A549 (cell line): Measurements from ENCODE around the gene XPO4. TPM values are rescaled to one million over a fixed set of nuclear protein-coding genes. Genes with fewer than 3 reads are reported as not detected.

Experiments
- ATAC-seq, 2 experiments: fragments of 200-7000 bp in 1 of 2; fragments of >200 bp in 1 of 2; cut with Nextera tagmentation in 1 of 2; cut with Tn5 transposase in 1 of 2; 3 replicates each; pipeline versions ENCODE4 v1.8.0 to v1.9.1; 2018 to 2020; ENCODE audit warnings: mild to moderate bottlenecking in 1 of 2, moderate library complexity in 1 of 2
- CTCF ChIA-PET: fragments of 300-600 bp; sonication (Branson Sonifier 250); formaldehyde crosslinking; extraction: SDS; loops from one replicate; lab custom pipeline; 2021; ENCODE audit warnings: antibody characterized with exemption, inconsistent platforms; lab: Yijun Ruan, JAX
- POLR2A ChIA-PET: fragments of 350-600 bp; formaldehyde crosslinking; extraction: SDS; loops from one replicate; lab custom pipeline; 2021; ENCODE audit warnings: antibody characterized with exemption, inconsistent platforms; lab: Yijun Ruan, JAX
- DNase-seq, 2 experiments: peaks; one replicate each; pipeline versions ENCODE4 v3.0.0 to v3.0.0-alpha.2; 2011 to 2016; ENCODE audit warnings: low read depth in 1 of 2, low spot score in 1 of 2
- FAIRE-seq: peaks from 2 replicates; lab custom pipeline; 2011; peaks lifted over from hg19 to GRCh38; lab: Jason Lieb, UNC
- H3K27ac ChIP-seq, 2 experiments: fragments of >200 bp; sonication (Bioruptor Twin); formaldehyde crosslinking; 3 replicates each; pipeline ENCODE4 v1.5.1; 2016 to 2017
- H3K4me1 ChIP-seq: fragments of >200 bp; sonication (Bioruptor Twin); formaldehyde crosslinking; 3 replicates; pipeline ENCODE4 v1.6.1; 2016
- H3K4me2 ChIP-seq: fragments of >200 bp; sonication (Bioruptor Twin); formaldehyde crosslinking; 3 replicates; pipeline ENCODE4 v1.6.1; 2016
- H3K4me3 ChIP-seq: fragments of >200 bp; sonication (Bioruptor Twin); formaldehyde crosslinking; 3 replicates; pipeline ENCODE4 v1.5.1; 2016
- H3K9me3 ChIP-seq: fragments of >200 bp; sonication (Bioruptor Twin); formaldehyde crosslinking; 3 replicates; pipeline ENCODE4 v1.6.1; 2016
- BCL3 ChIP-seq: fragments of >200 bp; sonication (Bioruptor Twin); formaldehyde crosslinking; IDR thresholded peaks from 3 replicates; pipeline ENCODE4 v1.6.1; 2016
- CHD2 ChIP-seq: fragments of 150-350 bp; IDR thresholded peaks from 2 replicates; pipeline ENCODE4 v1.6.1; 2014; ENCODE audit warnings: low read length; ENCODE audit not compliant: partially characterized antibody
- CHD4 ChIP-seq: fragments of 200-600 bp; sonication (generic); IDR thresholded peaks from 2 replicates; pipeline ENCODE4 v1.6.1; 2016; ENCODE audit warnings: antibody characterized with exemption, mild to moderate bottlenecking, borderline replicate concordance
- CTCF ChIP-seq: fragments of >200 bp; sonication (Bioruptor Twin); formaldehyde crosslinking; IDR thresholded peaks from 3 replicates; pipeline ENCODE4 v1.5.1; 2016
- EHF ChIP-seq: fragments of 250-450 bp; sonication (Bioruptor Pico); IDR thresholded peaks from 2 replicates; pipeline ENCODE4 v1.5.0; 2020; ENCODE audit warnings: mild to moderate bottlenecking
- EHMT2 ChIP-seq: fragments of 200-600 bp; sonication (generic); IDR thresholded peaks from 2 replicates; pipeline ENCODE4 v1.6.1; 2016; ENCODE audit warnings: antibody characterized with exemption, low read depth, mild to moderate bottlenecking, moderate library complexity
- ELK1 ChIP-seq: fragments of 150-350 bp; IDR thresholded peaks from 2 replicates; pipeline ENCODE4 v1.6.1; 2014; ENCODE audit warnings: low read depth, mild to moderate bottlenecking, low read length
- EP300 ChIP-seq, 2 experiments: fragments of >200 bp; sonication (Bioruptor Twin); formaldehyde crosslinking; IDR thresholded peaks; 2 replicates in 1 of 2; 3 replicates in 1 of 2; pipeline ENCODE4 v1.6.1; 2016 to 2017
- FOSB ChIP-seq: fragments of 250-450 bp; sonication (Bioruptor Pico); IDR thresholded peaks from 2 replicates; pipeline ENCODE4 v1.5.0; 2020; ENCODE audit warnings: mild to moderate bottlenecking, moderate library complexity
- GATA3 ChIP-seq: IDR thresholded peaks from 2 replicates; pipeline ENCODE4 v1.6.1; 2012; ENCODE audit warnings: borderline replicate concordance
- HDAC2 ChIP-seq: fragments of 200-600 bp; sonication (generic); IDR thresholded peaks from 2 replicates; pipeline ENCODE4 v1.6.1; 2016
- HES2 ChIP-seq: fragments of >200 bp; sonication (Bioruptor Twin); formaldehyde crosslinking; IDR thresholded peaks from 2 replicates; pipeline ENCODE4 v1.6.1; 2016
- HEYL ChIP-seq: fragments of 250-450 bp; sonication (Bioruptor Pico); IDR thresholded peaks from 2 replicates; pipeline ENCODE4 v1.8.0; 2021; ENCODE audit warnings: mild to moderate bottlenecking, moderate library complexity
- HMGXB4 ChIP-seq: fragments of 250-450 bp; sonication (Bioruptor Pico); IDR thresholded peaks from 2 replicates; pipeline ENCODE4 v1.5.0; 2021; ENCODE audit warnings: mild to moderate bottlenecking, moderate library complexity, borderline replicate concordance
- HOXB13 ChIP-seq: fragments of 250-450 bp; sonication (Bioruptor Pico); IDR thresholded peaks from 2 replicates; pipeline ENCODE4 v1.5.0; 2020; ENCODE audit warnings: low read depth, mild to moderate bottlenecking, moderate library complexity
- JUNB ChIP-seq: fragments of >200 bp; sonication (Bioruptor Twin); formaldehyde crosslinking; IDR thresholded peaks from 2 replicates; pipeline ENCODE4 v1.6.1; 2016
- KDM5A ChIP-seq: fragments of 200-600 bp; sonication (generic); IDR thresholded peaks from 2 replicates; pipeline ENCODE4 v1.6.1; 2016; ENCODE audit warnings: antibody characterized with exemption, mild to moderate bottlenecking
- NPAS2 ChIP-seq: fragments of 250-450 bp; sonication (Bioruptor Pico); IDR thresholded peaks from 2 replicates; pipeline ENCODE4 v1.8.0; 2022; ENCODE audit warnings: mild to moderate bottlenecking, moderate library complexity, borderline replicate concordance
- PBX3 ChIP-seq: IDR thresholded peaks from 2 replicates; pipeline ENCODE4 v1.6.1; 2012
- RAD21 ChIP-seq, 2 experiments: fragments of >200 bp in 1 of 2; sonication (Bioruptor Twin) in 1 of 2; formaldehyde crosslinking in 1 of 2; IDR thresholded peaks in 1 of 2; conservative IDR thresholded peaks in 1 of 2; 2 replicates in 1 of 2; 3 replicates in 1 of 2; pipeline ENCODE4 v1.6.1; 2012 to 2018; ENCODE audit warnings: inconsistent platforms in 1 of 2
- RCOR1 ChIP-seq: fragments of 150-350 bp; IDR thresholded peaks from 2 replicates; pipeline ENCODE4 v1.6.1; 2014; ENCODE audit warnings: antibody characterized with exemption, low read length, low read depth
- RFX5 ChIP-seq: fragments of 450-650 bp; IDR thresholded peaks from 2 replicates; pipeline ENCODE4 v1.7.1; 2014; ENCODE audit warnings: antibody characterized with exemption, mild to moderate bottlenecking, moderate library complexity
- RNF2 ChIP-seq: fragments of 200-600 bp; sonication (generic); IDR thresholded peaks from 2 replicates; pipeline ENCODE4 v1.6.1; 2016; ENCODE audit warnings: low read depth, mild to moderate bottlenecking, antibody characterized with exemption, moderate library complexity, borderline replicate concordance
- TFCP2L1 ChIP-seq: fragments of 250-450 bp; sonication (Bioruptor Pico); IDR thresholded peaks from 2 replicates; pipeline ENCODE4 v1.5.0; 2021; ENCODE audit warnings: mild to moderate bottlenecking
- ZC3H11A ChIP-seq: fragments of 450-650 bp; IDR thresholded peaks from 2 replicates; pipeline ENCODE4 v1.6.1; 2014; ENCODE audit warnings: antibody characterized with exemption, mild to moderate bottlenecking
- ZFP36 ChIP-seq: fragments of 450-650 bp; IDR thresholded peaks from 2 replicates; pipeline ENCODE4 v1.6.1; 2014; ENCODE audit warnings: borderline replicate concordance; ENCODE audit not compliant: partially characterized antibody
- WGBS: methylation state at CpG from one replicate; pipeline ENCODE4 v1.1.6; 2017; ENCODE audit errors: missing lambda C conversion rate; 5-methylcytosine and 5-hydroxymethylcytosine counted together
- polyA plus RNA-seq, 4 experiments: library from polyadenylated mRNA; depleted of rRNA in 3 of 4; stranded (reverse); fragments of >200 nt; fragmentation: RNase III in 1 of 4; extraction: RNeasy Plus Mini Kit Qiagen cat#74134 plus additional on column Dnase treatment in 1 of 4; gene quantifications; 2 replicates in 3 of 4; 3 replicates in 1 of 4; pipeline ENCODE4 v1.2.3, GENCODE V29; 2011 to 2017

XPO4 gene
- polyA plus RNA-seq, 2 of the 4 experiments (the other 2 are of a cell fraction), result 7.3 to 16.6 TPM

- FAIRE-seq, result no peak
- no peak for DNase-seq
- Histone ChIP-seq H3K4me2 (no peak overlapping the region), H3K27ac (no peak overlapping the region), H3K9me3 (no peaks in the 10 kb centered on the region), H3K4me1 (no peaks in the 10 kb centered on the region), H3K4me3 (no peak overlapping the region)
- WGBS, result 75% methylated on average over 2 of the region's 2 CpGs
- ChIA-PET POLR2A (no interaction called here), CTCF (no interaction called here)
- no peak for ATAC-seq
- TF ChIP-seq CHD2 (no peak), HOXB13 (CRISPR knock-in tag) (no peak), CTCF (no peak), ZFP36 (no peak), KDM5A (no peak), GATA3 (no peak), EHF (no peak), ELK1 (no peak), HMGXB4 (no peak), BCL3 (no peak), CHD4 (no peak), HEYL (CRISPR knock-in tag) (no peak)
- TF ChIP-seq, all 56 proteins: peak for 0
Measured at GRCh38 chr13:20801707-20802106, 100.8 kb downstream of the XPO4 start.

GRCh38 chr13:20799726-20800416 lies 102.7 kb downstream of the XPO4 start:
- no peak for ATAC-seq
- H3K4me2 ChIP-seq, result no peak overlapping the region

GRCh38 chr13:20798027-20798426 lies 104.5 kb downstream of the XPO4 start:
- Histone ChIP-seq H3K27ac (no peak overlapping the region), H3K4me1 (no peaks in the 10 kb centered on the region), H3K4me3 (no peak overlapping the region), H3K4me2 (no peak overlapping the region), H3K9me3 (no peaks in the 10 kb centered on the region)
- CTCF ChIA-PET, result interaction anchor here (1.9 kb wide), 1 partner anchor 11 kb away, joined by 4 read pairs; no protein-coding TSS in a partner anchor
- no peak for FAIRE-seq
- 93% methylated on average over 4 of the region's 4 CpGs for WGBS
- ATAC-seq, result no peak
- DNase-seq, result no peak
- POLR2A ChIA-PET, result no interaction called here
- no peak for TF ChIP-seq JUNB
- TF ChIP-seq BCL3, result no peak
- TF ChIP-seq EHMT2, result no peak
- no peak for TF ChIP-seq EP300 (IDR thresholded peaks at IDR 0.05)
- TF ChIP-seq HDAC2, result no peak
- no peak for TF ChIP-seq GATA3
- TF ChIP-seq HES2, result no peak
- no peak for TF ChIP-seq ZC3H11A
- no peak for TF ChIP-seq TFCP2L1 (CRISPR knock-in tag)
- TF ChIP-seq RFX5, result no peak
- no peak for TF ChIP-seq PBX3

More at GRCh38 chr13:20799726-20800416, 102.7 kb downstream of the XPO4 start:
- Histone ChIP-seq H3K4me3 (no peak overlapping the region), H3K9me3 (no peaks in the 10 kb centered on the region), H3K4me1 (no peaks in the 10 kb centered on the region), H3K27ac (no peak overlapping the region)
- DNase-seq (no peak), FAIRE-seq (no peak)
- WGBS, result 72% methylated on average over 6 of the region's 6 CpGs
- ChIA-PET POLR2A (no interaction called here), CTCF (no interaction called here)
- no peak for TF ChIP-seq EHF
- TF ChIP-seq RCOR1, result no peak
- TF ChIP-seq NPAS2, result no peak
- TF ChIP-seq HDAC2, result no peak
- no peak for TF ChIP-seq RNF2
- no peak for TF ChIP-seq RAD21 (conservative IDR thresholded peaks at IDR 0.05 in 1 of 2, IDR thresholded peaks at IDR 0.05 in 1 of 2)
- TF ChIP-seq FOSB (CRISPR knock-in tag), result no peak
- no peak for TF ChIP-seq KDM5A
